Mononuclear cell (primary cell): ENCODE results near the gene RIC8A. TPM values are rescaled to one million over a fixed set of nuclear protein-coding genes. Genes with fewer than 3 reads are reported as not detected.
"Not testable (repeated sequence)": the region's sequence is repeated elsewhere in the genome, so short reads cannot be mapped to it uniquely, and the experiment has no call there.

Experiments
- H3K27me3 ChIP-seq: 2 replicates; pipeline ENCODE4 v1.6.0; 2011; ENCODE audit warnings: low read length, control low read depth; ENCODE audit not compliant: insufficient read depth
- H3K4me1 ChIP-seq: 2 replicates; pipeline ENCODE4 v1.5.1; 2011; ENCODE audit warnings: mild to moderate bottlenecking, low read length, control low read depth; ENCODE audit not compliant: insufficient read depth
- H3K4me3 ChIP-seq: 2 replicates; pipeline ENCODE4 v1.5.1; 2011; ENCODE audit warnings: mild to moderate bottlenecking, low read length, moderate library complexity
- H3K9me3 ChIP-seq: 2 replicates; pipeline ENCODE4 v1.5.1; 2011; ENCODE audit warnings: low read depth, mild to moderate bottlenecking, control low read depth, low read length
- total RNA-seq: library from RNA; depleted of rRNA; stranded (reverse); fragments of >200 nt; gene quantifications from one replicate; pipeline ENCODE4 v1.2.3, GENCODE V29; 2012

The RIC8A gene
- total RNA-seq, 1 donor, result 53.4 TPM

- Histone ChIP-seq H3K9me3 (no peaks in the 10 kb centered on the region), H3K4me3 (no peak overlapping the region), H3K4me1 (peaks cover 37% of the 10 kb centered on the region), H3K27me3 (no peaks in the 10 kb centered on the region)
Measured at GRCh38 chr11:210122-210802, 2.8 kb downstream of the RIC8A start.

DNA sequence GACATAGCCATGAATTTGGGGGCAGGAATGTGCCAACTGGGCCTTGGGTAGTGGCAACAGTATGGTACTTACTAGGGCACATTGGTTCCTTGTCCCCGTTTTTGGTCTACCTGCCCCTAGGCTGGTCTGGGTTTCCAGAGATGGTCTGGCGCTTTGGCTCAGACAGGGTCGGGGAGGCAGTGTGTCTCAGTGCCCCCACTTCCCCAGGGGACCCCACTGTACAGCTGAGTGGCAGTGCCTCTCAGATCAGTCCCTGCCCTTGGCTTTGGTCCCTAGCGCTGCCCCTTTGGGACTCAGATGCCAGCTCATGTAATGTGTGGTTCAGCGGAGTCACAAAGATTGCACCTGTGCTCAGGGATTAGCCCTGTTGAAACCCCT lies 3.3 kb downstream of the RIC8A start:
- H3K9me3 ChIP-seq, result no peaks in the 10 kb centered on the region

GRCh38 chr11:211295-211694 lies 3.8 kb downstream of the RIC8A start:
- no peak overlapping the region for H3K4me3 ChIP-seq
- H3K27me3 ChIP-seq, result no peaks in the 10 kb centered on the region
- H3K9me3 ChIP-seq, result no peaks in the 10 kb centered on the region
- H3K4me1 ChIP-seq, result peaks cover 26% of the 10 kb centered on the region

More for the DNA sequence above, 3.3 kb downstream of the RIC8A start:
- H3K4me1 ChIP-seq, result peaks cover 31% of the 10 kb centered on the region
- H3K27me3 ChIP-seq, result no peaks in the 10 kb centered on the region
- H3K4me3 ChIP-seq, result no peak overlapping the region

DNA sequence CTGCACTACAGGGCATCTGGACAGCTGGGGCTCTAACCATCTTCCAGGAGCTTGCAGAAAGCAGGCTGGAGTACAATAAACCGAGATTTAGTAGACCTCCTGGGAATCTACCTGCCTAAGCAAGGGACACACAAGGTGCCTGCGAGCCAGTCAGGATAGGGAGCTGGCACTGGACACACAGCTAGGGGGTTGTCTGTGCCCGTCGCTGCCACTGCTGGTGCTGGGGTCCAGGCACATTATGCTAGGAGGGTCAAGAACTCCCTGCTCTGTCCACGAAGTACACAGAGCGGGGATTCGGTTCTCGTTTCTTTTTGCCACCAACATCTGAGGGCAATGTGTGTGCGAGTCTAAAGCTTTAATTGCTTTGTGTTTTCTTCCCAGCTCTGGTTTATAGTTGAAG lies 4.2 kb downstream of the RIC8A start:
- H3K27me3 ChIP-seq, result no peaks in the 10 kb centered on the region
- H3K4me3 ChIP-seq, result no peak overlapping the region

GRCh38 chr11:212150-213100 lies 4.9 kb downstream of the RIC8A start:
- Histone ChIP-seq H3K9me3 (no peaks in the 10 kb centered on the region), H3K4me3 (no peak overlapping the region), H3K27me3 (no peaks in the 10 kb centered on the region), H3K4me1 (peaks cover 20% of the 10 kb centered on the region)

More for the DNA sequence above, 4.2 kb downstream of the RIC8A start:
- peaks cover 22% of the 10 kb centered on the region for H3K4me1 ChIP-seq
- H3K9me3 ChIP-seq, result no peaks in the 10 kb centered on the region

DNA sequence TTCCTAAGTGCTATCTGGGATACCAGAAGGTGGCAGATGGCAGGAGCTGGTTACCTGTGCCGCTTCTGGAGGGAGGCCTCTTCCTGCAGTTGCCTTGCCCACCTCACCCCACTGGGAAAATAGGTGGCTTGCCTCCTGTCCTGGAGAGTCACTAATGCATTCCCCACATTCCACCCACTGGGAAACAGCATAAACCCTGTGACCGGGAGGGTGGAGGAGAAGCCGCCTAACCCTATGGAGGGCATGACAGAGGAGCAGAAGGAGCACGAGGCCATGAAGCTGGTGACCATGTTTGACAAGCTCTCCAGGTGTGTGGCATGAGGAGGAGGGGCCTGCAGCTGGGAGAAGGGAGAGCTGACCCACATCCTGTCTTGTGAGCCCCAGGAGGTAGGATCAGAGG lies 5.6 kb downstream of the RIC8A start:
- Histone ChIP-seq H3K9me3 (no peaks in the 10 kb centered on the region), H3K27me3 (no peaks in the 10 kb centered on the region), H3K4me1 (peaks cover 20% of the 10 kb centered on the region), H3K4me3 (no peak overlapping the region)

- Histone ChIP-seq H3K9me3 (no peaks in the 10 kb centered on the region), H3K4me3 (no peak overlapping the region), H3K4me1 (peaks cover 19% of the 10 kb centered on the region), H3K27me3 (no peaks in the 10 kb centered on the region)
Measured at GRCh38 chr11:214083-214482, 6.6 kb downstream of the RIC8A start.

DNA sequence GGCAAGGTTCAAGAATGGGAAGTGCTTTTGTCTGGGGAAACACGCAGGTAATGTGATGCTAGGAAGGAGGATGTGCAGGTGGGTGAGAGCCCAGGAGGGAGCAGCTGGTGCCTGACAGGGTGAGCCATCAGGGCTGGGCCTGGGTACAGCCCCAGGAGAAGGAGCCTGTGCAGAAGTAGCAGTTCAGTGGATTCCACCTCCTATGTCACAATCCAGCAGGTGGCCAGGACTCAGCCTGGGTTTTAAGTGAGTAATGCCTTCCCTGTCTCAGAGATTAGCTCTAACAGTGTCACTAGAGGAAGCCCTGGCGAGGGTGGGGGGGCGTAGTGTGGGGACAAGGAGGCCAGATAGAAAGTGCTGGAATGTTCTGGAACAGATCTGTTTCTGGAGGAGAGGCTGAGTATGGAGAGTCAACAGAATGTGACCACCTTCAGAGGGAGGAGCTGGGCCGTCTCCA lies 8.1 kb downstream of the RIC8A start:
- Histone ChIP-seq H3K4me1 (peaks cover 3% of the 10 kb centered on the region), H3K27me3 (no peaks in the 10 kb centered on the region), H3K9me3 (no peaks in the 10 kb centered on the region), H3K4me3 (no peak overlapping the region)

- H3K9me3 ChIP-seq, result no peaks in the 10 kb centered on the region
- no peaks in the 10 kb centered on the region for H3K27me3 ChIP-seq
- H3K4me1 ChIP-seq, result no peaks in the 10 kb centered on the region
- no peak overlapping the region for H3K4me3 ChIP-seq
Measured at GRCh38 chr11:216081-216974, 8.8 kb downstream of the RIC8A start.

DNA sequence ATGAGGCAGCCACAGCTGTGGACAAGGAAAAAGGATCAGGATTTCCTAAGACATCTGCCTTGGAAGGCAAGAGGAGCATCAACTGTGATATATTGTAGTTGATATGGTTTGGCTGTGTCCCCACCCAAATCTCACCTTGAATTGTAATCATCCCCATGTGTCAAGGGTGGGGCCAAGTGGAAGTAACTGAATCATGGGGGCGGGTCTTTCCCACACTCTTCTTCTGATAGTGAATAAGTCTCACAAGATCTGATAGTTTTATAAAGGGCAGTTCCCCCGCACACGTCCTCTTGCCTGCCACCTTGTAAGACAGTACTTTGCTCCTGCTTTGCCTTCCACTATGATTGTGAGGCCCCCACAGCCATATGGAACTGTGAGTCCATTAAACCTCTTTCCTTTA lies 10.2 kb downstream of the RIC8A start:
- Histone ChIP-seq H3K4me1 (no peaks in the 10 kb centered on the region), H3K4me3 (no peak overlapping the region), H3K9me3 (no peaks in the 10 kb centered on the region), H3K27me3 (no peaks in the 10 kb centered on the region)

- H3K4me1 ChIP-seq, result no peaks in the 10 kb centered on the region
- H3K27me3 ChIP-seq, result no peaks in the 10 kb centered on the region
- no peaks in the 10 kb centered on the region for H3K9me3 ChIP-seq
- H3K4me3 ChIP-seq, result no peak overlapping the region
Measured at GRCh38 chr11:218815-219593, 11.5 kb downstream of the RIC8A start.

- not testable (repeated sequence) for H3K9me3 ChIP-seq, H3K27me3 ChIP-seq, H3K4me1 ChIP-seq, H3K4me3 ChIP-seq
Measured at GRCh38 chr11:220641-221215, 13.2 kb downstream of the RIC8A start.

GRCh38 chr11:221539-221938 lies 14.0 kb downstream of the RIC8A start:
- no peaks in the 10 kb centered on the region for H3K9me3 ChIP-seq
- H3K27me3 ChIP-seq, result no peaks in the 10 kb centered on the region
- H3K4me3 ChIP-seq, result no peak overlapping the region
- no peaks in the 10 kb centered on the region for H3K4me1 ChIP-seq
